UCSD-AML1 (cell line): Measurements from ENCODE around the gene SMIM41.
A peak's percentile ranks its signal among the peaks of the same experiment; 100 is the strongest.

ENCODE experiments used
- DNase-seq: peaks from one replicate; lab custom pipeline; 2025; ENCODE audit not compliant: unreplicated experiment; lab: John Stamatoyannopoulos, UW

Gene SMIM41

DNA sequence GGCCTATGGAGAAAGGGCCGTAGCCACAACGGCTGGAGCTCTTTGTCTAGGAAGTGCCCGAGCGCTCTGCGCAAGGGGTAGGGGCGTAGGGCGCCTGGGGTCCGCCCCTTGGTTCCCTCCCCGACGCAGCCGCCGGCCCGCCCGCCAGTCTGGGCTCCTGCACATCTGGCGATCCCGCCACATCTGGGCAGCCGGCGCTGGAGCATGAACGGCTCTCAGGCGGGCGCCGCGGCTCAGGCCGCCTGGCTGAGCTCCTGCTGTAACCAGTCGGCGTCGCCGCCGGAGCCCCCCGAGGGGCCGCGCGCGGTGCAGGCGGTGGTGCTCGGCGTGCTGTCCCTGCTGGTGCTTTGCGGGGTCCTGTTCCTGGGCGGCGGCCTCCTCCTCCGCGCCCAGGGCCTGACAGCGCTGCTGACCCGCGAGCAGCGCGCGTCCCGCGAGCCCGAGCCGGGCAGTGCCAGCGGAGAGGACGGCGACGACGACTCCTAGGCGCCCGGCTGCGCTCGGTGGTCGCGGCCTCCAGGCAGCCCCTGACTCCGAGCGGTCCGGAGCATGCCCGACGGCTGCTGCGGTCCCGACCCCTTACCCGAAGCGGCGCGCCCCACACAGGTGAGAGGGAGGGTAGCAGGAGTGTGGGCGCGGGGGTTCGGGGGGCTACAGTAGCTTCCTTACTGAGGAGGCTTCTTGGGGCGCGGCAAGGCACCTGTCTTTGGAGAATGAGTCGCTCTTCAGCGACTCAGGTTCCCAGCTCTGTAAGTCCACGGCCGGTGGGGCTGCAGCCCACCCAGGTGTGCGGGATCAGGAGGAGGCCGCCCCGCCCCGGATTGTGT lies at the start of gene SMIM41:
Gene SMIM41, plus strand, starts transcription at position 129 of the 827 bp plus-strand sequence. Its CDS starts 76 bp downstream, at position 205.
- no peak for DNase-seq

DNA sequence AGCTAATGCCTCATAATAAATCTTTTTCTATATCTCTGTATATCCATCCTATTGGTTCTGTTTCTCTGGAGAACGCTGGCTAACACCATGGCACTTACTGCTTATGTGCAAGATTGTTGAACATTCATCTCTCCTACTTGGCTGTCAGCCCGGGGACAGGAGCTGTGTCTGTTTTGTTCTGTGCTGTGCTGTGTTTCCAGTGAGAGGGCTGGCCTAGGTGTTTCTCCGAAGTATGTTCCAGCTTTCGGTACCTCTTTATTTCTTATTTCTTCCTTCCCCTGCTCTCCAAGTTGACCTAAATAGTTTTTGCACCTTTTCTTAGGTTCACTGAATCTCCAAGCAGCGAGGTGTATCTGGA lies 47.1 kb upstream of the SMIM41 start:
- DNase-seq = no peak

DNA sequence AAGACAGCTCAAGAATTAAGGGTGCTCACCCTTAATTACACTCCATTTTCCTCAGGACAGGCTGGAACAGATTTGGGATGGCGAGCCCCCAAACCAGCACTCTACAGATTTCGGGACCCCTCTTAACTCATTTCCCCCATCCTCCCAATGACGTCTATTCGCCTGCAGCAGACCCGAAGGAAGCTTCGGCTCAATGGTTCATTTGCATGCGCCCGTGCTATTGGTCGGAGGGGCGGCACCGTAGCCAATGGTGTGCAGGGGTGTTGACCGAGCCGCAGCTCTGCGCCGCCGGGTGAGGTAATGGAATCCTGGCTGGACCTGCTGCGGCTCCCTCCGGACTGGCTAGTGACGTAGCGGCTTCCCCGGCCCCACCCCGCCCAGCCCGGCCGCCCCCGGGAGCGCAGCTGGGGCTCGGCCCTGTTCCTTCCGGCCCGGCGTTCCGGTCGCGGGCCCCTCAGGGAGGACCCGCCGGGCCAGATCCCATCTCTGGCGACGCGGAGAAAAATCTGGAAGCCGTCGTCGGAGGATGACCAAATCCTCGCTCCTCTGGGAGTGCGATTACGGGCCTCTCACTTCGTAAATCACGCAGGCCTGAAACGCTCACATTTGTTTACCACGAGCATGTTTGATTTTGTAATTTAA lies 46.6 kb upstream of the SMIM41 start:
- DNase-seq = peak; percentile 93

DNA sequence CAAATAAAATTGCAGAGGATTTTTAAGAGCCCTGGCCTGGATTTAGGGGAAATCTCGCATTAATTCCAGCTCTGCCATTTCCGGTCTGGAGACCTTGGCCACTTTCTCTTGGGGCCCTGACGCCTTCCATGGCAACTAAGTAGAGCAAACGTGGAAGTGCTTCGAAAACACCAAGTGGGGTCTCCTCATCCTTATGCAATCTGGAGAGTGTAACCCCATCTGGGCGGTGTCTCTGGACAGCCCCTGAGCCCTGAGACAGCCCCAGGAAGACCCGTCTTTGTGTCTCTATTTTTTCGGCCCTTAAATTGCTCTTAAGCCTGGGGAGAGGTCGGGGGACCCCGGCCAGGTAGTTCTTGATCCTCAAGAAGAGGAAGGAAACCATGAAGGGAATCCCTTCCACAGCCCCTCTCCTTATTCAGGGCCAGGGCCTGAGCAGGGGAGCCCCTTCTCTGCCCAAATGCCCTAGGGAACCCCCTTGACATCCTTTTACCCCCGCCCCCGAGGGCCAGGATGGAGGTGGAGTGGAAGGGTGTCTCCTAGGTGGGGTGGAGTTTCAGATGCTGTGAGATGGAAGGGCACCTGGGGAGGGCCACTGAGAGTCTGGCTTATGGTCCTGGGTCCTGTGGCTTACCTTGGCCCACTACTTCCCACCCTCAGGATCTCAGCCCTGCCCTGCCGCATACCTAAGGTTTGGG lies 45.9 kb upstream of the SMIM41 start:
- no peak for DNase-seq

DNA sequence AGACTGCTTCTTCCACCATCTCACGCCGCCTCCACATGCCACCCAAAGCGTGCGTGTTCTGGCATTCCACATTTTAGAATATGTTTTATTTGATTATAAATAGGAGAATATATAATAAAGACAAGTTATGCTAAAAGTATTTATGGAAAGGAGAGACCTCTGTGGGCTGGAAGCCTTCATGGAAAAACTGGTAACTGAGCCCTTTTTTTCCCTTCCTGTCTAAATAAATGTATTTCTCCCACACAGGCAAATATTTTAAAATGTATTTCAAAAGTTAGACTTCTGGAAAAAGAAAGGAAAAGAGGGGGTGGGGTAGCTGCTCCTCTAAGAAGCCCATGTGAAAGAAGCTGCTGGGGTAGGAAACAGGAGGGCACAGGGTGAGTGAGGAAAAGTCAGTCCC lies 44.3 kb upstream of the SMIM41 start:
- no peak for DNase-seq

DNA sequence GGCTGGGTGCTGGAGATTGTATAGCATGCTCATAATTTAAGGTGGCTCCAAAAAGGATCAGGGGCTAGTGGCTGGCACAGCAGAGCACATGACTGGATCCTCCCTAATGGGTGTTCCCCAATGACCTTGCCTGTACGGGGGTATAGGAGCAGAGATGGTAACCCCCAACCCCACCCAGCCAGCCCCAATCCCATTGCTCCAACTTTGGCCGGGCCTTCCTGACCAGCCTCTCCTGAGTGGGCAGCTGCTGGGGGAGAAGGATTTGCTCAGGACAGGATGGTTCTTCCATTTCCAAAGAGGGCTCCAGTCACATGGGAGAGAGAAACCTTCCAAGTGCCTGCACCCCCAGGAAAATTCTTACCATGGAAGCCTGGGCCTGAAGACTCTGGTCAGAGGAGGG lies 43.6 kb upstream of the SMIM41 start:
- no peak for DNase-seq

DNA sequence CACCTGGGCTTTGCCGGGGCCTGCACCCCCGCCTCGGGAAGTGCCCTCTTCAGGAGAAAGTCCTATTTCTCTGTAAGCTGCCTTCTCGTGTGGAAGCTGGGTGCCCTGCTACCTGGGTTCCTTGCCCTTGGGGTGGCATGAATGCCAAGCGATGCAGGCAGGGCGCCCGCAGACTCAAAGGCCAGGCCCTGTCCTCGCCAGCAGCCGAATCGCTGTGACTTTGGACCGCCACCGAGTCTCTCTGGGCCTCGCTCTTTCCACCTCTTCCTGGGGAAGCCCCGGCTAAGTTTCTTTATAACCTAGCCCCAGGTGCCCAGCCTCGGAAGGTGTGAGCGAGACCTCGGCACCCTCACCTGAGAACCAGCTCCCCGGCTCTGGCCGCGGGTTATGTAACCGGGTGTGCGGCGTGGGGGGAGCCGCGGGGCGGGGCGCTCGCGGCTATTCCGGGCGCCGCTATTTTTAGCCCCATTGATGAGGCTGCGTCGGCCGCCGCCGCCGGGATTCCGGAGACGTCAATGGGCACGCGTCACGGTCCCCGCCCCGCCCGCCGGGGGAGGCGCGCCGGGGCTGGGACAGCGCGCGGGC lies 42.8 kb upstream of the SMIM41 start:
- peak; percentile 67 for DNase-seq

DNA sequence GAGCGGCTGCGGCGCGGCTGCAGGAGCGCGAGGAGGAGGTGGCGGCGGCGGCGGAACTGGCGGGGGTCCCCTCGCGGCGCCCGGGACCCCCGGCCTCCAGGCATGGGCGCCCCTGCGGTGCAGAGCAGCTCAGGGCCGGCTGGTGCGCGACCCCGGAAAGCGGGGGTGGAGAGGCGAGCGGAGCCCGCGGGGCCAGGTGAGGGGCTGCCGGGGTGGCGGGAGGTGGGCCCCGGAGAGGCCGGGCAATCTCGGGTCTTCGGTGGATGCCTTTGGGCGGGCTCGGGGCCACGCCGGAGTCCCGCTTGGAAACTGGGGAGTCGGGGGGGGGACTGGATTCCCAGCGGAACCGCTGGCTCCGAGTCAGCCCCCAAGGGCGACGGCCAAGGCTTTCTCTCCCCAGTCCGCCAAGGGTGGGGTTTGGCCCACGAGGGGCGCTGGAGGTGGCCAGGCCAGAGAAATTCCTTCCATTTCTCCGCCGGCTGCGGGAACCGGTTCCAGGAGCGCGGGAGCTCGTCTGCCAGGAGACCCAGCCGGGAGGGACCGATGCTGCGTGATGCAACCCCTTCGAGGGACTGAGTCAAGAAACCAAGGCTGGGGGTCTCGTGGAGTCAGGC lies 42.1 kb upstream of the SMIM41 start:
- DNase-seq = no peak

DNA sequence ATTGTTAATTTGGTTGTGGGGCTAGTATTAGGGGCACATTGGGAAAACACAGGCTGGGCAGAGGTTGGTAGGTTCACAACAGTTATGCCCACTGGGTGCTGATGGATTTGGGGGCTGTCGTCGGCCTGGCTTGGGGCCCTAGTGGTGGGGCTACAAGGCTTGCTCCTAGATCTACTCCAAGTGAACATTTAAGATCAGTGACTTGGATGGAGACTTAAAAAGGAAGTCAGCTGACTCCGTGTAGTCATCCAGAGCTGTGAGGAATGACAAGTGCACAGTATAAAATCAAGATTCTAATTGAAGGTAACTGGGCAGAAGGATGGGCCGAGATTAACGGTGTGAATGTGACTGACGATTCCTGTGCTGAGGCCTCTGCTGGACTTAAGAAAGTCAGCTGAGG lies 41.1 kb upstream of the SMIM41 start:
- no peak for DNase-seq

DNA sequence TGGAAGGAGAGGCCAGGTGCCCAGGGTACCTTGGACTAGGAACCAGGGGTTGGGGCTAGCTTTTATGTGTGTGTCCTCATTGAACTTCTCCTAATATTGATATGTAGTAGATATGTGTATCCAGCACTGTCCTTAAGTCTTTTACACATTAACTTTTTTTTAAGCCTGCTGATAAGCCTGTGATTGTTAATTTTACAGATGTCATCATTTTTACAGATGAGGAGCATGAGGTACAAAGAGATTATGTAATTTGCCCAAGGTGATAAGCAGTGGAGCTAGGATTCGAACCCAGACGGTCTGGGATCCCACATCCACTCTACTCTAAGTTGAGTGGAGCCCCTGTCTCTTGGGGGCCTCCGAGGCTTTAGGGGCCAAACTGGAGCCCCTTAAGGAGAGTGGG lies 38.5 kb upstream of the SMIM41 start:
- DNase-seq = no peak

DNA sequence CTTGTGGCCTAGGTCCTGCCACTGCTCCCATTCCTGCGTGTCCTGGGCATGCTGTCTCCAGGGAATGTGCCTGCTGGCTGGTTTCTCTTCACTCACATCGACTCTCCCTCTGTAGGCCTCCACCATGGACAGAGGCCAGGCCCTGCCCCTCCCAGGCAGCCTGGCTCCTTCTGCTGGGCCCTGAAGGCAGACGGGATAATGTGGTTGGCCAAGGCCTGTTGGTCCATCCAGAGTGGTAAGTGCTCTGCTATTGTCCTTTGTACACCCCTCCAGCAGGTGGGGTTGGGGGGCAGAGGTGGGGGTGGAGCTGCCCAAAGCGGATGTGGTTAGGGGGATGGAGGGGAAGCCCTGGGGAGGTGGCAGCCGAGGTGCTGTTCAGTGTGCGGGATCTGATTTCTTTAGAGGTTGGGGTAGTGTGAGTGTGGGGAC lies 37.8 kb upstream of the SMIM41 start:
- DNase-seq = peak; percentile 52

DNA sequence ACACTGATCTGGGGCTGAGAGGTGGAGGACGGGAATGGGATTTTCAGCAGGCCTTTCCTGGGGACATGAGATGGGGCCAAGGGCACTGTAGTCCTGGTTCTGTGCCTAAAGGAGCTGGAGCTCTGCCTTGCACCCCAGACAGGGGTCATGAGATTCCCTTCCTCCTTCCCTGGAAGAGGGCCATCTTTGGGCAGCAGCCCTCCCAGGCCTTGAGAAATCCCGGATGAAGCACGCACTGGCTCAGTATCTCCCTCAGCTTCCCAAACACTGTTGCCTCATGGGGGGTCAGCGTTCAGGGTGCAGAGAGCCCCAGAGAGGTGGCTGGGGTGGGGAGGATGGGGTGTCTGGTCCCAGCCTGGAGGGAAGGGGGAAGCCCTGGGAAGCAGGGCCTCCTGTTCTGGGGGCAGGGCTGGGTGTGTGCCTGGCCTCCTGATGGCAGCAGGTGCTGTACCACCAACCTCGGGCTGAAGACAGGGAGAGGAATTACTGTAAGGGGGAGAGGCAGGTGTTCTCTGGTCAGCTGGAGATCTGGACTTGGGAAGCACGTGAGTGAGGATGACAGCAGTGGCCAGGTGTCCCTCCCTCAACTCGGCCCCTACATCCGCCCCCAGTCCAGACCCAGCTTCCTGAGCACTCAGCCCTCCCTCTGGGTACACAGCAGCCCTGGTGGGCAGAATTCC lies 36.7 kb upstream of the SMIM41 start:
- no peak for DNase-seq

DNA sequence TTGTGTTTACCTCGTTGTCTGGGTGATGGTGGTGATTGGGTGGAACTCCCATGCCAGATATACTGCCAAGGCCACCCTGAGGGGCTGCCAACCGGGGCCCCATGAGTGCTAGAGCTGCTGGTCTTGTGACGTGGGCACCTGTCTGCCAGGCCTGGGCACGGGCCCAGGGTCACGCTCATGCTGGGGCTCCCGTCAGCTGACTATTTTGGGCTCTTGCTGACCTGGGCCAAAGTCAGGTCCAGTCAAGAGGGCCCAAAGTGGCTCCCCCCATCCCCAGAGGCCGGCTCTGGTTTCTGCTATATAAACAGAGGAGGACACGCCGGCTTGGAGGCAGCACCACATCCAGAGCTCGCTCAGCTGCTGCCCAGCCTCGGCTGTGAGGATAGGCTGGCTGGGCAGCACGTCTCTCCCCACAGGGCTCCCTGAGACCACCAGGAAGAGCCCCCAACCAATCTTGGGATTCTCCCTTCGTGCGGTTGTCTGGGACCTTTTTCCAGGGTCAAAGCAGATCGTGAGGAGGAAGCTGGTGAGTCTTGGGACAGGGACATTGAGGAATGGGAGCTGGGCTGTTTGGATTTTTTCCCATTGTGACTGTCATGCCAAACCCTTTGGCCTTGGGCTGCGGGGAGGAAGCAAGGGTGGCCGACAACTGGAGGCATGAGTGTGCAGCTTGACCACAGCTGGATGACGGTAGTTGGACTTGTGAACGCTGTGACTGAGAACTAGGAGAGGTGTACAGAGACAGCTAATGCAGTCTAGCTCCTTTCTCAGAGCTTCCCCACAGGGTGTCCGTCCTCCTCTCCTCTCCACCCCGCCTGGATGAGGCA lies 35.9 kb upstream of the SMIM41 start:
- DNase-seq = no peak

DNA sequence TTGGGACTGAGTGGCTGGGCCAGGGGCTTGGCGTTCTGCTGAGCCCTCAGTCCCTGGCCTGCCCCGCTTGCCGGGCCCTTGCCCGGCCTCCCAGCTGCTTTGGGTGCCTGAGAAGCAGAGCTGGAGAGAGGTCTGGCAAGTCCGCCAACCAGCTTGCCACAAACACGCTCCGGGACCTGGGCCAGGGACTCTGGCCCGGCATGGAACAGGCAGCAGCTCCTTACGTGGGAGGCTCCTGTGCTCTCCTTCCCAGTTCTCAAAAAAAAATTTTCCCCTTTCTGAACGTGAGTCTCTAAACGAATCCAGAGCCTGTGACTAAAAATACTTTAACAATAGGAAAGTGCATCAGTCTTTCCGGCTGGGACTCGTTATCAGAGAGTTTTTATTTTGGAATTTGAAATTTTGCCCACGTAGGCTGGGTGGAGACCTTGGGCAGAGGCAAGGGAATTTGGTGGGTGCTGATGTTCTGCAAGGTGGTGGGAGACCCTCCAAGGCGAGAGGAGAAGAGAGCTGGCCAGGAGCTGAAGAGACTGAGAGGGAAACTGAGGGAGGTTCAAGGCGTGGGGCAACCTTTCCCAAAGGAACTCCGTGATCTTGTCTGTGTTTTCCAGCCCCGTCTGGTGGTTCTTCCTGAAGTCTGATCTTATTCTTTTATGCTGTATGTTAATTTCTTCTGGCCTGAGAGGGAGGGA lies 35.1 kb upstream of the SMIM41 start:
- no peak for DNase-seq

DNA sequence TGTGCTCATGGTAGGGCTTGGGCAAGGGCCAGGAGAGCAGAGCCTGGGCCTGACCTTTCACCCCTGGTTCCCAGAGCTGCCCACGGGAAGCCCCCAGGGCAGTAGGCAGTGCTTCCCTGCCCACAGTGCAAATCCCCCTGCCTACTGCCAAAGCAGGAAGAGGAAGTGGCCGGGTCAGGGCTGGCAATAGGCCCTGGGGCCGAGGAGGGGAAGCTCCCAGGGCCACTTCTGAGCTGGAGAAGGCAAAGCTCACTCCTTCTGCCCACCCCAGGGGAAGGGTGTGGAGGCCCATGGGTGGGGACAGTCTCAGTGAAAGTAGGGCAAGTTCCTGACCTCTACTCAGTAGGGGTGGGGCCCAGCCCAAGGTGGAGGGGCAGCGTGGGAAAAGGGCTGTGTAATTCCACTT lies 33.7 kb upstream of the SMIM41 start:
- peak; percentile 61 for DNase-seq

DNA sequence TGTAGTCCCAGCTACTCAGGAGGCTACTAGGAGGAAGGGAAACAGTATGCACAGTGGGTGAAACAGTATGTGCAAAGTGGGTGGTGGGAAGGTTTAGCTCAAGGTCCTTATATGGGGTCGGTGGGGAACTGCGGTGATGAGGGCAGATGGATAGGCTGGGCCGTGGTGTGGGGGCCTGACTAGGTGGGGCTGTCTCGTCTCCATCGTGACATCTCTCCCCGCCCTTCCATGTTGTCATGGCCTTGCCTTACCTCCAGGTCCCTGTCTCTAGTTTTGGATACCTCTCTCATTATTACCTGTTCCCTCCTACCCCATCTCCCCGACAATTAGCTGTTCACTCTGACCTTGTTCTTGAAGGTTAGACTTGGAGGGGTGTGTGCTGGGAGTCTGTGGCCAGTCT lies 32.6 kb upstream of the SMIM41 start:
- no peak for DNase-seq

DNA sequence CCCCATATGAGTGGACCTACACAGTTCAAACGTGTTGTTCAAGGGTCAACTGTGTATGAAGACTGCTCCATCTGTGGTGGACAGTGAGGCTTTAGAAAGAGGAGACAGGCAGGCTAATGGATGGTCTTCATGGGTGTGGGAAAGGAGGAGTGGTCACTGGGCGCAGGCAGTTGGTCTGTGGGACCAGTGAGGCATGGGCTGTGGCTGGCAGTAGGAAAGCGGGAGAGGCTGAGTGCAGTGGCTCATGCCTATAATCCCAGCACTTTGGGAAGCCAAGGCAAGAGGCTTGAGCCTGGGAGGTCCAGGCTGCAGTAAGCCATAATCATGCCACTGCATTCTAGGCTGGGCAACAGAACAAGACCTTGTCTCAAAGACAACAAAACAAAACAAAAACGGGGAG lies 30.2 kb upstream of the SMIM41 start:
- no peak for DNase-seq

DNA sequence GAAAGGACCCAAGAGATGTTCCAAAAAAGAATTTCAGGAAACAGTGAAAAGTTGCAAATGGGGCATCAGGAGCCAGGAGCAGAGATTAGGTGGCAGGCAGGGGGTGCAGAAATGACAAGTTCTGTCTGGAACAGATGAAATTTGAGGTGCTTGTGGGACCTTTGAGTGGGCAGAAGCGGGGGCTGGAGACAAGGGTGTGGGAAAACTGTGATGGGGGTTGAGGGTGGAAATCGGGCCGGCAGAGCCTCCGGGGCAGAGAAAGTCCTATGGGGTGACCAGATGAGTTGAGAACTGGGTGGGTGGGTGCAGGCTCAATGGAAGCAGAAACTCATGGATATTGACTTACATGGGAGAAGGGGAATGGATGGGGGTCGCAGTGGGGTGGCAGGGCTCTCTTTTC lies 29.8 kb upstream of the SMIM41 start:
- no peak for DNase-seq

DNA sequence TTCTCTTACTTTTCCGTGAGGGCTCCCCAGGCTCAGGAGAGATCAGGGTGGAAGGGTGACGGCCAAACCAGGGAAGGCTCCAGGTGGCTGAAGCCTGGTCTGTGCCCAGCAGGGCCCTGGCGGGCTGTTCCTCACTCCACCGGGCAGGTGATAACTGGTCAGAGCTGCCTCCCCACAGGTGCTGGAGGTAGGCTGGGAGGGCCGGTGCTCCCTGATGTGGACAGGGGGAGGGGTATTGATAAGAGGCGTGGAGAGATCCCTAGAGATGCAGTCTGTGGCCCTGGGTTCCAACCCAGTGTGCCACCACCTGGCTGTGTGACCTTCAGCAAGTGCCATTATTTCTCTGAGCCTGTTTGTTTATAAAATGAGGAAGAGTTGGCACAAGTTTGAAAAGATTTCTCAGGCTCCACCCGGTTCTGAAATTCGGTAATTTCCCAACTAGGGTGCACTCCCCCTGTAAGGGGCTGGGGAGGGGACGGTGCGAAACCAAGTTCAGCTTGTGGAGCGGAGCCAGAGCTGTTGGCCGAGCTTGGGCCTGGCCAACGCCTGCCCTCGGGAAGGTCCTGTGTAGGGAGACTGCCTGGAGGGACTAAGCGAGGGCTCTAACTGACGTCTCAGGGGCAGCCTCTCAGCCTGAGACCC lies 29.3 kb upstream of the SMIM41 start:
- DNase-seq = no peak
